ENCODE data around the gene KCNA3. TPM values are rescaled to one million over a fixed set of nuclear protein-coding genes. Genes with fewer than 3 reads are reported as not detected.

KCNA3 gene
- polyA plus RNA-seq, 1 of the 3 experiments (the other 2 are of a cell fraction) = not detected

- no peak overlapping the region for H3K4me3 ChIP-seq (ENCODE audit: low read depth in 2 of 2, low read length in 1 of 2)
- TF ChIP-seq MEF2A (IDR thresholded peaks at IDR 0.05; ENCODE audit: borderline replicate concordance, low read depth) (no peak), RCOR1 (IDR thresholded peaks at IDR 0.05; ENCODE audit: low read length) (no peak)
- TF ChIP-seq, protein P1, sequence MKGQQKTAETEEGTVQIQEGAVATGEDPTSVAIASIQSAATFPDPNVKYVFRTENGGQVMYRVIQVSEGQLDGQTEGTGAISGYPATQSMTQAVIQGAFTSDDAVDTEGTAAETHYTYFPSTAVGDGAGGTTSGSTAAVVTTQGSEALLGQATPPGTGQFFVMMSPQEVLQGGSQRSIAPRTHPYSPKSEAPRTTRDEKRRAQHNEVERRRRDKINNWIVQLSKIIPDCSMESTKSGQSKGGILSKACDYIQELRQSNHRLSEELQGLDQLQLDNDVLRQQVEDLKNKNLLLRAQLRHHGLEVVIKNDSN (IDR thresholded peaks at IDR 0.05; ENCODE audit: borderline replicate concordance, low read depth) = no peak
- POLR2A ChIA-PET = no interaction called here
These were observed 36.2 kb downstream of the KCNA3 start for GRCh38 chr1:110638556-110638955.

DNA sequence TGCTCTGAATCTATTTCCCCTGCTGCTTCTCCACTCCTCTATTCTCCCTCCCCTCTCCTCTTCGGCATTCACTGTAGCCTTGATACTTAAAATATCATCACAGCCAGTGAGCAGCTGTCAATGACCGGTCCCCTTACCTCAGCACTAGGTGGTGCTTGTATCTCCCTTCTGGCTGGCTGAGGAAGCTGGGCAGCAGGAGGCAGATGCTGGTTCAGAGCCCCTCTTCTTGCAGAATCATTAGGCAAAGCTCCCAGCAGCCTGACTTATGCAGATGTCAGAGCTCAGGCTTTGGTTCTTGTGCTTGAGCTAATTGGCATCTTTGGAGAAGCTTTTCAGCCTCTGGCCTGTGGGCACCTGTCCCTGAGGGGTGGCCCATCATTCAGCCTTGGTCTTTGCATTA is 36.7 kb downstream of the KCNA3 start:
- DNase-seq = no peak
- CTCF ChIA-PET = interaction anchor here (0.8 to 22.5 kb wide), 10 partner anchors 8 to 178 kb away, joined by 3 to 204 read pairs (median 4); no protein-coding TSS in a partner anchor
- no peaks in the 10 kb centered on the region for H3F3A ChIP-seq (replicated peaks; ENCODE audit: insufficient read depth)
- H3K79me2 ChIP-seq (ENCODE audit: insufficient read depth) = no peaks in the 10 kb centered on the region
- no peak overlapping the region for H3K4me2 ChIP-seq
- H3K9me3 ChIP-seq = no peaks in the 10 kb centered on the region
- no peak overlapping the region for H3K9ac ChIP-seq
- H3K27me3 ChIP-seq (ENCODE audit: insufficient read depth) = 0 out of 2 replicates have a peak, but pooled peaks cover 6% of the 10 kb centered on the region
- no peak overlapping the region for H2AFZ ChIP-seq (ENCODE audit: low read depth)
- H4K20me1 ChIP-seq (ENCODE audit: insufficient read depth) = no peaks in the 10 kb centered on the region
- no peak overlapping the region for H3K27ac ChIP-seq (ENCODE audit: low read depth in 2 of 2, low read length in 1 of 2)
- POLR2A ChIA-PET = no interaction called here
- 35% methylated on average over 2 of the region's 2 CpGs for WGBS (ENCODE audit: low lambda C conversion rate)
- H3K9me2 ChIP-seq = no peaks in the 10 kb centered on the region
- H3K4me1 ChIP-seq (ENCODE audit: control insufficient read depth in 1 of 2, insufficient read depth in 2 of 2, low read depth in 1 of 2, low read length in 1 of 2) = no peaks in the 10 kb centered on the region; a peak in 1 of 4 replicates
- no peaks in the 10 kb centered on the region for H3K36me3 ChIP-seq (replicated peaks in 1 of 2; ENCODE audit: control insufficient read depth in 1 of 2, insufficient read depth in 2 of 2, low read length in 1 of 2)
- no peak for TF ChIP-seq ZBTB33 (IDR thresholded peaks at IDR 0.05; ENCODE audit: borderline replicate concordance, low read depth)
- no peak for TF ChIP-seq TEAD4 (IDR thresholded peaks at IDR 0.05; ENCODE audit: borderline replicate concordance, insufficient read depth)
- TF ChIP-seq FOXJ3 (CRISPR knock-in tag; IDR thresholded peaks at IDR 0.05) = no peak
- no peak for TF ChIP-seq FOSL2 (IDR thresholded peaks at IDR 0.05; ENCODE audit: borderline replicate concordance, low read depth)
- TF ChIP-seq RFX5 (IDR thresholded peaks at IDR 0.05; ENCODE audit: low read length) = no peak
- no peak for TF ChIP-seq ELF1 (IDR thresholded peaks at IDR 0.05)
- no peak for TF ChIP-seq JUND (IDR thresholded peaks at IDR 0.05)
- TF ChIP-seq, protein P2, sequence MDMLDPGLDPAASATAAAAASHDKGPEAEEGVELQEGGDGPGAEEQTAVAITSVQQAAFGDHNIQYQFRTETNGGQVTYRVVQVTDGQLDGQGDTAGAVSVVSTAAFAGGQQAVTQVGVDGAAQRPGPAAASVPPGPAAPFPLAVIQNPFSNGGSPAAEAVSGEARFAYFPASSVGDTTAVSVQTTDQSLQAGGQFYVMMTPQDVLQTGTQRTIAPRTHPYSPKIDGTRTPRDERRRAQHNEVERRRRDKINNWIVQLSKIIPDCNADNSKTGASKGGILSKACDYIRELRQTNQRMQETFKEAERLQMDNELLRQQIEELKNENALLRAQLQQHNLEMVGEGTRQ (IDR thresholded peaks at IDR 0.05; ENCODE audit: borderline replicate concordance, low read depth, low read length) = no peak
- TF ChIP-seq NRF1 (IDR thresholded peaks at IDR 0.05; ENCODE audit: low read depth, low read length) = no peak
- TF ChIP-seq, protein P3, sequence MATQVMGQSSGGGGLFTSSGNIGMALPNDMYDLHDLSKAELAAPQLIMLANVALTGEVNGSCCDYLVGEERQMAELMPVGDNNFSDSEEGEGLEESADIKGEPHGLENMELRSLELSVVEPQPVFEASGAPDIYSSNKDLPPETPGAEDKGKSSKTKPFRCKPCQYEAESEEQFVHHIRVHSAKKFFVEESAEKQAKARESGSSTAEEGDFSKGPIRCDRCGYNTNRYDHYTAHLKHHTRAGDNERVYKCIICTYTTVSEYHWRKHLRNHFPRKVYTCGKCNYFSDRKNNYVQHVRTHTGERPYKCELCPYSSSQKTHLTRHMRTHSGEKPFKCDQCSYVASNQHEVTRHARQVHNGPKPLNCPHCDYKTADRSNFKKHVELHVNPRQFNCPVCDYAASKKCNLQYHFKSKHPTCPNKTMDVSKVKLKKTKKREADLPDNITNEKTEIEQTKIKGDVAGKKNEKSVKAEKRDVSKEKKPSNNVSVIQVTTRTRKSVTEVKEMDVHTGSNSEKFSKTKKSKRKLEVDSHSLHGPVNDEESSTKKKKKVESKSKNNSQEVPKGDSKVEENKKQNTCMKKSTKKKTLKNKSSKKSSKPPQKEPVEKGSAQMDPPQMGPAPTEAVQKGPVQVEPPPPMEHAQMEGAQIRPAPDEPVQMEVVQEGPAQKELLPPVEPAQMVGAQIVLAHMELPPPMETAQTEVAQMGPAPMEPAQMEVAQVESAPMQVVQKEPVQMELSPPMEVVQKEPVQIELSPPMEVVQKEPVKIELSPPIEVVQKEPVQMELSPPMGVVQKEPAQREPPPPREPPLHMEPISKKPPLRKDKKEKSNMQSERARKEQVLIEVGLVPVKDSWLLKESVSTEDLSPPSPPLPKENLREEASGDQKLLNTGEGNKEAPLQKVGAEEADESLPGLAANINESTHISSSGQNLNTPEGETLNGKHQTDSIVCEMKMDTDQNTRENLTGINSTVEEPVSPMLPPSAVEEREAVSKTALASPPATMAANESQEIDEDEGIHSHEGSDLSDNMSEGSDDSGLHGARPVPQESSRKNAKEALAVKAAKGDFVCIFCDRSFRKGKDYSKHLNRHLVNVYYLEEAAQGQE (IDR thresholded peaks at IDR 0.05; ENCODE audit: low read depth, low read length) = no peak
- TF ChIP-seq, protein P1 (IDR thresholded peaks at IDR 0.05; ENCODE audit: borderline replicate concordance, low read depth) = no peak
- no peak for TF ChIP-seq RCOR1 (IDR thresholded peaks at IDR 0.05; ENCODE audit: low read length)
- TF ChIP-seq MXI1 (IDR thresholded peaks at IDR 0.05; ENCODE audit: low read depth, low read length) = no peak
- TF ChIP-seq RXRA (IDR thresholded peaks at IDR 0.05; ENCODE audit: borderline replicate concordance, low read depth) = no peak
- no peak for TF ChIP-seq SIN3A (IDR thresholded peaks at IDR 0.05; ENCODE audit: borderline replicate concordance, low read depth, low read length)
- TF ChIP-seq, protein P4, sequence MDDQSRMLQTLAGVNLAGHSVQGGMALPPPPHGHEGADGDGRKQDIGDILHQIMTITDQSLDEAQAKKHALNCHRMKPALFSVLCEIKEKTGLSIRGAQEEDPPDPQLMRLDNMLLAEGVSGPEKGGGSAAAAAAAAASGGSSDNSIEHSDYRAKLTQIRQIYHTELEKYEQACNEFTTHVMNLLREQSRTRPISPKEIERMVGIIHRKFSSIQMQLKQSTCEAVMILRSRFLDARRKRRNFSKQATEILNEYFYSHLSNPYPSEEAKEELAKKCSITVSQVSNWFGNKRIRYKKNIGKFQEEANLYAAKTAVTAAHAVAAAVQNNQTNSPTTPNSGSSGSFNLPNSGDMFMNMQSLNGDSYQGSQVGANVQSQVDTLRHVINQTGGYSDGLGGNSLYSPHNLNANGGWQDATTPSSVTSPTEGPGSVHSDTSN (IDR thresholded peaks at IDR 0.05) = no peak
- H3K4me3 ChIP-seq (ENCODE audit: low read depth in 2 of 2, low read length in 1 of 2) = no peak overlapping the region

More at GRCh38 chr1:110638556-110638955, 36.2 kb downstream of the KCNA3 start:
- Histone ChIP-seq H3K79me2 (ENCODE audit: insufficient read depth) (no peaks in the 10 kb centered on the region), H4K20me1 (ENCODE audit: insufficient read depth) (no peaks in the 10 kb centered on the region), H3K4me2 (no peak overlapping the region), H3K27me3 (ENCODE audit: insufficient read depth) (0 out of 2 replicates have a peak, but pooled peaks cover 6% of the 10 kb centered on the region), H3K9me3 (no peaks in the 10 kb centered on the region), H3K36me3 (replicated peaks in 1 of 2; ENCODE audit: control insufficient read depth in 1 of 2, insufficient read depth in 2 of 2, low read length in 1 of 2) (no peaks in the 10 kb centered on the region), H3K9me2 (no peaks in the 10 kb centered on the region), H3K27ac (ENCODE audit: low read depth in 2 of 2, low read length in 1 of 2) (no peak overlapping the region), H3K9ac (no peak overlapping the region), H2AFZ (ENCODE audit: low read depth) (no peak overlapping the region), H3K4me1 (ENCODE audit: control insufficient read depth in 1 of 2, insufficient read depth in 2 of 2, low read depth in 1 of 2, low read length in 1 of 2) (no peaks in the 10 kb centered on the region; a peak in 1 of 4 replicates), H3F3A (replicated peaks; ENCODE audit: insufficient read depth) (no peaks in the 10 kb centered on the region)
- CTCF ChIA-PET = interaction anchor here (0.8 to 22.5 kb wide), 10 partner anchors 8 to 178 kb away, joined by 3 to 204 read pairs (median 4); no protein-coding TSS in a partner anchor
- WGBS (ENCODE audit: low lambda C conversion rate) = 55% methylated on average over 6 of the region's 6 CpGs
- no peak for DNase-seq

Data from SK-N-SH (cell line).